Peyer's patch (tissue), 4 donors: ENCODE results near the gene TMEM187. TPM values are rescaled to one million over a fixed set of nuclear protein-coding genes. Genes with fewer than 3 reads are reported as not detected.

Experiments used
- DNase-seq, 3 donors: peaks; one replicate each; pipeline ENCODE4 v3.0.0-alpha.2; 2017 to 2019
- H3K27ac ChIP-seq, 4 donors: fragments of 200-600 bp; sonication (generic); one replicate each; pipeline ENCODE4 v1.5.1; 2016 to 2019
- H3K27me3 ChIP-seq, 2 donors: fragments of 200-600 bp; sonication (generic); one replicate each; pipeline ENCODE4 v1.5.1; 2019
- H3K36me3 ChIP-seq, 3 donors: fragments of 200-600 bp; sonication (generic); one replicate each; pipeline ENCODE4 v1.5.1; 2016 to 2019
- H3K4me1 ChIP-seq, 4 donors: fragments of 200-600 bp; sonication (generic); one replicate each; pipeline ENCODE4 v1.5.1; 2016 to 2019
- H3K4me3 ChIP-seq, 4 donors: fragments of 200-600 bp; sonication (generic); 1 replicate in 3 of 4; 2 replicates in 1 of 4; pipeline ENCODE4 v1.5.1; 2016 to 2019; ENCODE audit warnings: mild to moderate bottlenecking in 1 of 4
- H3K9me3 ChIP-seq, 4 donors: fragments of 200-600 bp; sonication (generic); one replicate each; pipeline ENCODE4 v1.5.1; 2016 to 2019; ENCODE audit warnings: mild to moderate bottlenecking in 1 of 4
- CTCF ChIP-seq, 6 experiments: fragments of 450-650 bp in 4 of 6; fragments of 200-600 bp in 2 of 6; sonication (generic) in 1 of 6; IDR thresholded peaks; one replicate each; pipeline ENCODE4 v1.5.1; 2017 to 2019; ENCODE audit warnings: antibody characterized with exemption in 6 of 6, mild to moderate bottlenecking in 3 of 6, moderate library complexity in 1 of 6
- POLR2A ChIP-seq, 2 donors: fragments of 450-650 bp; IDR thresholded peaks; one replicate each; pipeline ENCODE4 v1.5.1; 2017; ENCODE audit warnings: antibody characterized with exemption in 2 of 2, mild to moderate bottlenecking in 2 of 2, moderate library complexity in 2 of 2
- total RNA-seq, 4 donors: library from RNA; depleted of rRNA; stranded (reverse); fragments of >200 nt; gene quantifications; one replicate each; pipeline ENCODE4 v1.1.0, GENCODE V29; 2016

TMEM187 gene
- total RNA-seq, 4 donors from 2014 or later, result 10.7 to 32.6 (median 12.8) TPM

- no peak overlapping the region for H3K27ac ChIP-seq
- H3K4me1 ChIP-seq, result peaks cover 0 to 25% (median 6%) of the 10 kb centered on the region in 4 donors
- TF ChIP-seq CTCF (IDR thresholded peaks at IDR 0.05), result no peak
These were observed 40.2 kb upstream of the TMEM187 start for GRCh38 chrX:153932220-153932915.

GRCh38 chrX:153933748-153934147, 38.8 kb upstream of the TMEM187 start:
- H3K36me3 ChIP-seq, result peaks cover 0 to 21% (median 0%) of the 10 kb centered on the region in 3 donors
- H3K9me3 ChIP-seq, result no peaks in the 10 kb centered on the region
- H3K4me1 ChIP-seq, result peaks cover 0 to 23% (median 2%) of the 10 kb centered on the region in 4 donors
- TF ChIP-seq CTCF (IDR thresholded peaks at IDR 0.05) (no peak), POLR2A (IDR thresholded peaks at IDR 0.05) (no peak)
- no peaks in the 10 kb centered on the region for H3K27me3 ChIP-seq
- H3K27ac ChIP-seq, result peak overlapping the region in 1 of 4 donors; percentile 71
- no peak for DNase-seq
- H3K4me3 ChIP-seq, result peak overlapping the region in 3 of 4 donors; percentile 78 to 87 (median 79)

More at GRCh38 chrX:153932220-153932915, 40.2 kb upstream of the TMEM187 start:
- Histone ChIP-seq H3K4me3 (no peak overlapping the region), H3K36me3 (peaks cover 0 to 21% (median 0%) of the 10 kb centered on the region in 3 donors), H3K9me3 (no peaks in the 10 kb centered on the region), H3K27me3 (no peaks in the 10 kb centered on the region)
- DNase-seq, result no peak

GRCh38 chrX:153934148-153934761, 38.3 kb upstream of the TMEM187 start:
- TF ChIP-seq CTCF (IDR thresholded peaks at IDR 0.05) (no peak), POLR2A (IDR thresholded peaks at IDR 0.05) (no peak)
- Histone ChIP-seq H3K9me3 (no peaks in the 10 kb centered on the region), H3K36me3 (peaks cover 0 to 21% (median 0%) of the 10 kb centered on the region in 3 donors), H3K4me3 (peak overlapping the region; percentile 49 to 87 (median 78)), H3K27ac (peak overlapping the region; percentile 57 to 71 (median 62)), H3K4me1 (peaks cover 0 to 18% (median 2%) of the 10 kb centered on the region in 4 donors), H3K27me3 (no peaks in the 10 kb centered on the region)
- DNase-seq, result peak in 1 of 3 donors; percentile 50

- peaks cover 0 to 14% (median 2%) of the 10 kb centered on the region in 4 donors for H3K4me1 ChIP-seq
- no peaks in the 10 kb centered on the region for H3K27me3 ChIP-seq
- peak within 1 kb of the TSS; percentile 49 to 87 (median 78) for H3K4me3 ChIP-seq
- peaks cover 0 to 21% (median 0%) of the 10 kb centered on the region in 3 donors for H3K36me3 ChIP-seq
- peak within 1 kb of the TSS; percentile 57 to 71 (median 62) for H3K27ac ChIP-seq
- TF ChIP-seq CTCF (IDR thresholded peaks at IDR 0.05) (no peak), POLR2A (IDR thresholded peaks at IDR 0.05) (peak in 1 of 2 donors; percentile 41)
- DNase-seq, result peak; percentile 68 to 85 (median 80)
- no peaks in the 10 kb centered on the region for H3K9me3 ChIP-seq
These were observed 37.7 kb upstream of the TMEM187 start, which contains the start of gene NAA10 for GRCh38 chrX:153934762-153935325. TSS of gene NAA10 (minus strand) at chrX:153935037. CDS start at chrX:153934904, 133 bp downstream.

GRCh38 chrX:153935326-153935851, 37.2 kb upstream of the TMEM187 start:
- Histone ChIP-seq H3K27ac (peak overlapping the region in 2 of 4 donors; percentile 66 to 71), H3K9me3 (no peaks in the 10 kb centered on the region), H3K4me1 (peaks cover 0 to 14% (median 2%) of the 10 kb centered on the region in 4 donors), H3K36me3 (peaks cover 0 to 17% (median 0%) of the 10 kb centered on the region in 3 donors), H3K27me3 (no peaks in the 10 kb centered on the region), H3K4me3 (peak overlapping the region; percentile 49 to 87 (median 78))
- DNase-seq, result no peak
- TF ChIP-seq POLR2A (IDR thresholded peaks at IDR 0.05), result no peak
- no peak for TF ChIP-seq CTCF (IDR thresholded peaks at IDR 0.05)
